GM12872 (cell line): ENCODE results near the gene SCN1A.

ENCODE experiments used
- CTCF ChIP-seq: IDR thresholded peaks from 3 replicates; pipeline ENCODE4 v1.5.1; 2011; ENCODE audit warnings: low read depth, mild to moderate bottlenecking, low read length, moderate library complexity; ENCODE audit not compliant: insufficient read depth

The SCN1A gene

GRCh38 chr2:166135152-166135848, 7.5 kb upstream of the SCN1A start:
- TF ChIP-seq CTCF = no peak

GRCh38 chr2:166134252-166135151, 6.7 kb upstream of the SCN1A start:
- no peak for TF ChIP-seq CTCF

- no peak for TF ChIP-seq CTCF
Observed at GRCh38 chr2:166133653-166134052, 5.8 kb upstream of the SCN1A start.

DNA sequence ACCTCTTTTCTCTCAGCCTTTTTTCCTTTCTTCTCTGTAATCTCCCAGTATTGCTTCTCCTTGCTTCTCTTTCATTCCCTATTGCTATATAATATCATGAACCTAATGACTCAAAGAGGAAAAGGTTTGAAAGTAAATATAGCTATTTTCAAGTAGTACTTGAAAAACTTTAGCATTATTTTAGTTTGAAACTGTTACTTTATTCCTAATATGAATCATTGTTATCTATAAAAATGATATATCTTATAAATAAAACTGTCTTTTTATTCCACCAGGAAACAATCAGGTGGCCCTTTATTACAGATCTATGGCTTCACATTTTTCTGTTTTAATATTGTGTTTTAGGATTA, 311 bp upstream of the SCN1A start:
- no peak for TF ChIP-seq CTCF

- no peak for TF ChIP-seq CTCF
Observed at GRCh38 chr2:166126007-166126639, 1.7 kb downstream of the SCN1A start.

GRCh38 chr2:166125557-166125956, 2.3 kb downstream of the SCN1A start:
- no peak for TF ChIP-seq CTCF

- no peak for TF ChIP-seq CTCF
Observed at GRCh38 chr2:166118180-166118579, 9.6 kb downstream of the SCN1A start.
